Urinary bladder (tissue), 4 donors: ENCODE results near the gene BTBD9. TPM values are rescaled to one million over a fixed set of nuclear protein-coding genes. Genes with fewer than 3 reads are reported as not detected.

Experiments used
- DNase-seq: peaks from one replicate; pipeline ENCODE4 v3.0.0-alpha.2; 2015; ENCODE audit errors: extremely low spot score
- H3K27ac ChIP-seq: one replicate; pipeline ENCODE4 v1.5.1; 2013; ENCODE audit warnings: low read depth, mild to moderate bottlenecking, moderate library complexity
- H3K36me3 ChIP-seq: one replicate; pipeline ENCODE4 v1.6.1; 2013; ENCODE audit warnings: mild to moderate bottlenecking, moderate library complexity; ENCODE audit not compliant: insufficient read depth
- H3K4me1 ChIP-seq: one replicate; pipeline ENCODE4 v1.6.1; 2013; ENCODE audit warnings: mild to moderate bottlenecking, moderate library complexity; ENCODE audit not compliant: insufficient read depth
- H3K4me3 ChIP-seq: one replicate; pipeline ENCODE4 v1.5.1; 2013; ENCODE audit warnings: low read depth, low read length
- WGBS: extraction: QIAGEN DNeasy Blood & Tissue Kit; methylation state at CpG from one replicate; pipeline ENCODE4 v1.1.7; 2013; 5-methylcytosine and 5-hydroxymethylcytosine counted together
- polyA plus RNA-seq: library from polyadenylated mRNA; stranded (reverse); fragments of 200-250 nt; gene quantifications from one replicate; pipeline ENCODE4 v1.2.3, GENCODE V29; 2013
- total RNA-seq: library from RNA; depleted of rRNA; stranded (reverse); fragments of >200 nt; gene quantifications from one replicate; pipeline ENCODE4 v1.2.3, GENCODE V29; 2014
- donor health status: healthy with polysubstance abuse.
- donor health status: healthy.

The BTBD9 gene
- total and polyA plus RNA-seq, 2 donors = 5.3 to 34.2 TPM

- H3K4me3 ChIP-seq = no peak overlapping the region
- H3K4me1 ChIP-seq = no peaks in the 10 kb centered on the region
- DNase-seq = no peak
- no peaks in the 10 kb centered on the region for H3K36me3 ChIP-seq
- WGBS = 79% methylated on average over 9 of the region's 9 CpGs
- no peak overlapping the region for H3K27ac ChIP-seq
Observed at GRCh38 chr6:38477680-38478260, 162.0 kb downstream of the BTBD9 start.

- no peak overlapping the region for H3K27ac ChIP-seq
- H3K36me3 ChIP-seq = no peaks in the 10 kb centered on the region
- DNase-seq = no peak
- H3K4me3 ChIP-seq = no peak overlapping the region
- H3K4me1 ChIP-seq = no peaks in the 10 kb centered on the region
- 98% methylated on average over 1 of the region's 1 CpG for WGBS
Observed at GRCh38 chr6:38476888-38477287, 162.8 kb downstream of the BTBD9 start.

- Histone ChIP-seq H3K4me1 (no peaks in the 10 kb centered on the region), H3K4me3 (no peak overlapping the region), H3K36me3 (no peaks in the 10 kb centered on the region), H3K27ac (no peak overlapping the region)
- WGBS = 97% methylated on average over 1 of the region's 1 CpG
- no peak for DNase-seq
Observed at GRCh38 chr6:38476141-38476540, 163.6 kb downstream of the BTBD9 start.

GRCh38 chr6:38470548-38470947, 169.2 kb downstream of the BTBD9 start:
- no peaks in the 10 kb centered on the region for H3K4me1 ChIP-seq

GRCh38 chr6:38467566-38467965, 172.2 kb downstream of the BTBD9 start:
- no peaks in the 10 kb centered on the region for H3K4me1 ChIP-seq
- DNase-seq = no peak
- 95% methylated on average over 3 of the region's 3 CpGs for WGBS
- no peak overlapping the region for H3K27ac ChIP-seq
- H3K36me3 ChIP-seq = no peaks in the 10 kb centered on the region
- no peak overlapping the region for H3K4me3 ChIP-seq

More at GRCh38 chr6:38470548-38470947, 169.2 kb downstream of the BTBD9 start:
- DNase-seq = no peak
- Histone ChIP-seq H3K4me3 (no peak overlapping the region), H3K36me3 (no peaks in the 10 kb centered on the region), H3K27ac (no peak overlapping the region)
- WGBS = 97% methylated on average over 3 of the region's 3 CpGs

- no peak overlapping the region for H3K4me3 ChIP-seq
- 90% methylated on average over 3 of the region's 3 CpGs for WGBS
- H3K36me3 ChIP-seq = no peaks in the 10 kb centered on the region
- DNase-seq = no peak
- no peaks in the 10 kb centered on the region for H3K4me1 ChIP-seq
- H3K27ac ChIP-seq = no peak overlapping the region
Observed at GRCh38 chr6:38460186-38460585, 179.5 kb downstream of the BTBD9 start.

- WGBS = 92% methylated on average over 2 of the region's 2 CpGs
- DNase-seq = no peak
- Histone ChIP-seq H3K4me1 (no peaks in the 10 kb centered on the region), H3K4me3 (no peak overlapping the region), H3K36me3 (no peaks in the 10 kb centered on the region), H3K27ac (no peak overlapping the region)
Observed at GRCh38 chr6:38459291-38459690, 180.4 kb downstream of the BTBD9 start.

GRCh38 chr6:38453861-38454260, 185.9 kb downstream of the BTBD9 start:
- Histone ChIP-seq H3K27ac (no peak overlapping the region), H3K36me3 (no peaks in the 10 kb centered on the region), H3K4me3 (no peak overlapping the region), H3K4me1 (no peaks in the 10 kb centered on the region)
- DNase-seq = no peak
- WGBS = 94% methylated on average over 4 of the region's 4 CpGs

GRCh38 chr6:38452816-38453660, 186.7 kb downstream of the BTBD9 start:
- H3K36me3 ChIP-seq = no peaks in the 10 kb centered on the region
- H3K4me1 ChIP-seq = no peaks in the 10 kb centered on the region
- whole genome bisulfite sequencing = 87% methylated on average over 6 of the region's 6 CpGs
- H3K4me3 ChIP-seq = no peak overlapping the region
- DNase-seq = no peak
- no peak overlapping the region for H3K27ac ChIP-seq

GRCh38 chr6:38450717-38451116, 189.0 kb downstream of the BTBD9 start:
- Histone ChIP-seq H3K36me3 (no peaks in the 10 kb centered on the region), H3K4me1 (no peaks in the 10 kb centered on the region), H3K4me3 (no peak overlapping the region), H3K27ac (no peak overlapping the region)
- DNase-seq = no peak
- WGBS = 95% methylated on average over 2 of the region's 2 CpGs

- Histone ChIP-seq H3K4me3 (no peak overlapping the region), H3K36me3 (no peaks in the 10 kb centered on the region), H3K4me1 (no peaks in the 10 kb centered on the region), H3K27ac (no peak overlapping the region)
- WGBS = 62% methylated on average over 2 of the region's 2 CpGs
- DNase-seq = no peak
Observed at GRCh38 chr6:38445925-38446324, 193.8 kb downstream of the BTBD9 start.

GRCh38 chr6:38445336-38445735, 194.4 kb downstream of the BTBD9 start:
- Histone ChIP-seq H3K4me3 (no peak overlapping the region), H3K36me3 (no peaks in the 10 kb centered on the region), H3K27ac (no peak overlapping the region), H3K4me1 (no peaks in the 10 kb centered on the region)
- DNase-seq = no peak

- H3K4me3 ChIP-seq = no peak overlapping the region
- H3K27ac ChIP-seq = no peak overlapping the region
- no peaks in the 10 kb centered on the region for H3K36me3 ChIP-seq
- H3K4me1 ChIP-seq = no peaks in the 10 kb centered on the region
- 78% methylated on average over 6 of the region's 6 CpGs for WGBS
- no peak for DNase-seq
Observed at GRCh38 chr6:38443352-38444144, 196.2 kb downstream of the BTBD9 start.

GRCh38 chr6:38438097-38438496, 201.6 kb downstream of the BTBD9 start:
- no peak overlapping the region for H3K4me3 ChIP-seq
- H3K36me3 ChIP-seq = no peaks in the 10 kb centered on the region
- DNase-seq = no peak
- no peak overlapping the region for H3K27ac ChIP-seq
- 69% methylated on average over 1 of the region's 1 CpG for WGBS
- H3K4me1 ChIP-seq = no peaks in the 10 kb centered on the region
